Right lobe of liver (tissue), 6 donors: ENCODE data around the gene HEPHL1. TPM values are rescaled to one million over a fixed set of nuclear protein-coding genes. Genes with fewer than 3 reads are reported as not detected.
"Not testable (repeated sequence)": the region's sequence is repeated elsewhere in the genome, so short reads cannot be mapped to it uniquely, and the experiment has no call there.

ENCODE experiments used
- ATAC-seq, 4 donors: fragments of 200-7000 bp; cut with Tn5 transposase; one replicate each; pipeline ENCODE4 v1.9.1; 2020; ENCODE audit warnings: mild to moderate bottlenecking in 4 of 4, moderate library complexity in 4 of 4
- DNase-seq, 3 donors: peaks; one replicate each; pipeline ENCODE4 v3.0.0-alpha.2; 2020
- H3K27ac ChIP-seq, 3 donors: fragments of 200-600 bp; one replicate each; pipeline ENCODE4 v1.8.0; 2022
- H3K27me3 ChIP-seq, 2 donors: fragments of 200-600 bp; one replicate each; pipeline ENCODE4 v1.8.0; 2022
- H3K36me3 ChIP-seq, 4 donors: fragments of 200-600 bp; sonication (generic) in 1 of 4; one replicate each; pipeline versions ENCODE4 v1.5.1 to v1.8.0; 2017 to 2022; ENCODE audit warnings: control low read depth in 1 of 4
- H3K4me1 ChIP-seq, 4 donors: fragments of 200-600 bp; sonication (generic) in 1 of 4; one replicate each; pipeline versions ENCODE4 v1.5.1 to v1.8.0; 2017 to 2022; ENCODE audit warnings: control low read depth in 1 of 4
- H3K4me3 ChIP-seq, 3 donors: fragments of 200-600 bp; one replicate each; pipeline ENCODE4 v1.8.0; 2022
- H3K9me3 ChIP-seq, 4 donors: fragments of 200-600 bp; sonication (generic) in 1 of 4; one replicate each; pipeline versions ENCODE4 v1.5.1 to v1.8.0; 2017 to 2022; ENCODE audit warnings: control low read depth in 1 of 4
- CTCF ChIP-seq, 4 donors: fragments of 200-600 bp in 3 of 4; fragments of 450-650 bp in 1 of 4; IDR thresholded peaks; one replicate each; pipeline versions ENCODE4 v1.5.1 to v1.8.0; 2016 to 2022; ENCODE audit warnings: antibody characterized with exemption in 4 of 4, mild to moderate bottlenecking in 2 of 4
- POLR2A ChIP-seq: fragments of 450-650 bp; IDR thresholded peaks from one replicate; pipeline ENCODE4 v1.6.1; 2017; ENCODE audit warnings: antibody characterized with exemption, mild to moderate bottlenecking
- WGBS: methylation state at CpG from one replicate; pipeline ENCODE4 v1.1.6; 2018; ENCODE audit warnings: low coverage, low lambda C conversion rate; ENCODE audit not compliant: insufficient coverage; ENCODE audit errors: missing lambda C conversion rate; 5-methylcytosine and 5-hydroxymethylcytosine counted together
- intact Hi-C, 2 donors: fragments of 100-400 bp; cut with DNase I; formaldehyde crosslinking; loops; one replicate each; pipeline versions ENCODE4 v1.11.2 to v1.14.1; 2022
- total RNA-seq, 6 experiments: library from RNA; depleted of rRNA in 2 of 6; stranded (reverse); fragments of >200 nt in 2 of 6; fragmentation: NEBNext Ultra II Directional in 3 of 6; extraction: Animal tissue kit (Norgen Biotek cat#: 25700) in 3 of 6; gene quantifications; one replicate each; pipeline versions ENCODE4 v1.1.0 to v1.2.4, GENCODE V29; 2016 to 2023
- donor health status: DM: no; HTN: yes; CAD: no.
- donor health status: DM: no; HTN: no; CAD: no.
- donor health status: DM: no; HTN: no; CAD: no.
- donor health status: DM: no; HTN: yes; CAD: no.
- donor health status: DM: no; HTN: yes; CAD: no.

HEPHL1 gene
- total RNA-seq, 6 experiments from 2014 or later: not detected

GRCh38 chr11:94151903-94152677, 130.9 kb downstream of the HEPHL1 start:
- 81% methylated on average over 4 of the region's 6 CpGs for WGBS
- H3K27ac ChIP-seq: peak overlapping the region; percentile 75 to 79 (median 78)
- no peaks in the 10 kb centered on the region for H3K36me3 ChIP-seq
- TF ChIP-seq POLR2A (no peak), CTCF (IDR thresholded peaks at IDR 0.05) (no peak)
- no peaks in the 10 kb centered on the region for H3K9me3 ChIP-seq
- peaks cover 0 to 43% (median 16%) of the 10 kb centered on the region in 4 donors for H3K4me1 ChIP-seq
- DNase-seq: peak in 1 of 3 donors; percentile 52
- intact Hi-C loops: no loop called here
- ATAC-seq: peak; percentile 37 to 91 (median 64)
- H3K27me3 ChIP-seq: no peaks in the 10 kb centered on the region
- no peak overlapping the region for H3K4me3 ChIP-seq

GRCh38 chr11:94152678-94153065, 131.5 kb downstream of the HEPHL1 start:
- intact Hi-C loops: no loop called here
- H3K9me3 ChIP-seq: no peaks in the 10 kb centered on the region
- DNase-seq (no peak), ATAC-seq (peak in 1 of 4 donors; percentile 6)
- TF ChIP-seq POLR2A (no peak), CTCF (IDR thresholded peaks at IDR 0.05) (no peak)
- H3K4me1 ChIP-seq: peaks cover 0 to 43% (median 16%) of the 10 kb centered on the region in 4 donors
- H3K27ac ChIP-seq: peak overlapping the region; percentile 75 to 79 (median 78)
- no peaks in the 10 kb centered on the region for H3K36me3 ChIP-seq
- H3K27me3 ChIP-seq: no peaks in the 10 kb centered on the region
- H3K4me3 ChIP-seq: no peak overlapping the region
- no CpG with 5 or more reads among the region's 6 CpGs for WGBS

- TF ChIP-seq CTCF (IDR thresholded peaks at IDR 0.05): no peak
- TF ChIP-seq POLR2A: no peak
- Histone ChIP-seq H3K36me3 (no peaks in the 10 kb centered on the region), H3K27ac (peak overlapping the region; percentile 78 to 84 (median 79)), H3K4me3 (no peak overlapping the region), H3K27me3 (no peaks in the 10 kb centered on the region), H3K9me3 (no peaks in the 10 kb centered on the region), H3K4me1 (peaks cover 0 to 43% (median 16%) of the 10 kb centered on the region in 4 donors)
- peak; percentile 45 to 79 (median 67) for DNase-seq
- ATAC-seq: peak; percentile 68 to 93 (median 92)
- 44% methylated on average over 3 of the region's 3 CpGs for WGBS
- intact Hi-C loops: no loop called here
These were observed 132.2 kb downstream of the HEPHL1 start for GRCh38 chr11:94153320-94153719.

GRCh38 chr11:94154095-94154856, 133.1 kb downstream of the HEPHL1 start:
- Histone ChIP-seq H3K27me3 (no peaks in the 10 kb centered on the region), H3K4me3 (no peak overlapping the region), H3K27ac (peak overlapping the region; percentile 7 to 84 (median 78)), H3K36me3 (no peaks in the 10 kb centered on the region), H3K4me1 (peaks cover 0 to 37% (median 14%) of the 10 kb centered on the region in 4 donors), H3K9me3 (no peaks in the 10 kb centered on the region)
- no peak for ATAC-seq
- intact Hi-C loops: no loop called here
- WGBS: 33% methylated on average over 3 of the region's 3 CpGs
- DNase-seq: no peak
- no peak for TF ChIP-seq CTCF (IDR thresholded peaks at IDR 0.05)
- TF ChIP-seq POLR2A: no peak

- DNase-seq, intact Hi-C loops: not testable (repeated sequence)
- WGBS: 47% methylated on average over 3 of the region's 3 CpGs
These were observed 136.2 kb downstream of the HEPHL1 start for GRCh38 chr11:94157339-94157738.

More at GRCh38 chr11:94157339-94157738, 136.2 kb downstream of the HEPHL1 start:
- H3K9me3 ChIP-seq, ATAC-seq, H3K27ac ChIP-seq, H3K27me3 ChIP-seq, H3K36me3 ChIP-seq, H3K4me3 ChIP-seq: not testable (repeated sequence)
- peaks cover 0 to 20% (median 7%) of the 10 kb centered on the region in 4 donors for H3K4me1 ChIP-seq
